Heart right ventricle (tissue), 16 donors: Measurements from ENCODE around the gene HJURP. TPM values are rescaled to one million over a fixed set of nuclear protein-coding genes. Genes with fewer than 3 reads are reported as not detected.

ENCODE experiments used
- ATAC-seq, 8 donors: fragments of 200-7000 bp; cut with Tn5 transposase; one replicate each; pipeline ENCODE4 v1.9.1; 2020; ENCODE audit warnings: mild to moderate bottlenecking in 8 of 8, moderate library complexity in 8 of 8, moderate number of reproducible peaks in 1 of 8
- DNase-seq, 2 donors: peaks; one replicate each; pipeline ENCODE4 v3.0.0-alpha.2; 2020
- H3K27ac ChIP-seq, 10 donors: fragments of 200-600 bp; sonication (generic) in 2 of 10; one replicate each; pipeline versions ENCODE4 v1.5.0 to v1.8.0; 2020 to 2022; ENCODE audit warnings: mild to moderate bottlenecking in 3 of 10
- H3K27me3 ChIP-seq, 7 donors: fragments of 200-600 bp; one replicate each; pipeline ENCODE4 v1.8.0; 2021 to 2022; ENCODE audit warnings: mild to moderate bottlenecking in 2 of 7
- H3K36me3 ChIP-seq, 9 donors: fragments of 200-600 bp; sonication (generic) in 1 of 9; one replicate each; pipeline versions ENCODE4 v1.5.0 to v1.8.0; 2020 to 2022; ENCODE audit warnings: mild to moderate bottlenecking in 2 of 9
- H3K4me1 ChIP-seq, 9 donors: fragments of 200-600 bp; sonication (generic) in 1 of 9; one replicate each; pipeline versions ENCODE4 v1.5.0 to v1.8.0; 2020 to 2022; ENCODE audit warnings: mild to moderate bottlenecking in 4 of 9
- H3K4me3 ChIP-seq, 10 donors: fragments of 200-600 bp; sonication (generic) in 2 of 10; one replicate each; pipeline versions ENCODE4 v1.5.0 to v1.8.0; 2020 to 2022; ENCODE audit warnings: mild to moderate bottlenecking in 7 of 10, moderate library complexity in 2 of 10
- H3K9me3 ChIP-seq, 11 donors: fragments of 200-600 bp in 10 of 11; sonication (generic) in 2 of 11; one replicate each; pipeline versions ENCODE4 v1.5.0 to v1.8.0; 2013 to 2022; ENCODE audit warnings: mild to moderate bottlenecking in 2 of 11, control low read depth in 1 of 11, moderate library complexity in 1 of 11
- CTCF ChIP-seq, 9 donors: fragments of 200-600 bp; sonication (generic) in 2 of 9; IDR thresholded peaks; one replicate each; pipeline versions ENCODE4 v1.5.0 to v1.8.0; 2021 to 2022; ENCODE audit warnings: antibody characterized with exemption in 9 of 9, mild to moderate bottlenecking in 5 of 9, moderate library complexity in 1 of 9
- WGBS, 2 donors: extraction: QIAGEN DNeasy Blood & Tissue Kit; methylation state at CpG; one replicate each; pipeline ENCODE4 v1.1.7; 2013; ENCODE audit warnings: inconsistent platforms in 1 of 2; 5-methylcytosine and 5-hydroxymethylcytosine counted together
- intact Hi-C, 10 donors: fragments of 100-400 bp; cut with DNase I; formaldehyde crosslinking; loops; one replicate each; pipeline versions ENCODE4 v1.11.1 to v1.14.2; 2022
- polyA plus RNA-seq, 2 donors: library from polyadenylated mRNA; stranded (reverse); fragments of 200-250 nt; gene quantifications; one replicate each; pipeline ENCODE4 v1.2.3, GENCODE V29; 2013
- total RNA-seq, 10 donors: library from RNA; stranded (reverse); fragmentation: NEBNext Ultra II Directional in 3 of 10; extraction: Animal tissue kit (Norgen Biotek cat#: 25700) in 3 of 10; gene quantifications; one replicate each; pipeline versions ENCODE4 v1.2.1 to v1.2.4, GENCODE V29; 2021 to 2023
- donor health status: Arrhythmogenic right ventricular cardiomyopathy.
- donor health status: ischemic (EF 13 %, LVEDD 7.1; RV severe dilation, severe dysfunction).
- donor health status: healthy with polysubstance abuse.
- donor health status: DM: no; HTN: yes; CAD: no.
- donor health status: DM: no; HTN: no; CAD: no.
- donor health status: ischemic (EF 25% LVEDD 6.9; RV normal size, moderate dysfunction).
- donor health status: ischemic (EF 25% LVEDD 5.7; RV mildly dilated, moderate dysfunction).
- donor health status: healthy.
- donor health status: DM: yes; HTN: yes; CAD: no.
- donor health status: Ischemic cardiomyopathy.
- donor health status: ischemic (EF 35%, LVEDD 5.7; RV mildly dilated, moderate dysfunction).
- donor health status: nonischemic (EF 11% LVEDD 7.7; RV severe dilation, severe dysfunction).
- donor health status: DM: yes; HTN: yes; CAD: no.
- donor health status: PGD.
- donor health status: ischemic (EF 29% LVEDD 5.4; RV normal size, mild dysfunction).
- donor health status: nonischemic (EF 23%, LVEDD 6.1; RV moderate dilation, normal function).

Gene HJURP
- total and polyA plus RNA-seq, 12 donors = 0.22 to 2.9 (median 0.44) TPM; not detected in 4

GRCh38 chr2:233837694-233838229 is 16.6 kb downstream of the HJURP start:
- no peaks in the 10 kb centered on the region for H3K4me1 ChIP-seq
- no peak for TF ChIP-seq CTCF (IDR thresholded peaks at IDR 0.05)
- no peaks in the 10 kb centered on the region for H3K9me3 ChIP-seq
- H3K27ac ChIP-seq = no peak overlapping the region
- 78 to 86% methylated on average over 9 of the region's 9 CpGs for WGBS, 2 donors
- peaks cover 0 to 87% (median 0%) of the 10 kb centered on the region in 9 donors for H3K36me3 ChIP-seq
- DNase-seq (no peak), ATAC-seq (no peak)
- intact Hi-C loops = no loop called here
- H3K4me3 ChIP-seq = no peak overlapping the region
- no peaks in the 10 kb centered on the region for H3K27me3 ChIP-seq

- Histone ChIP-seq H3K27me3 (no peaks in the 10 kb centered on the region), H3K36me3 (peaks cover 0 to 73% (median 0%) of the 10 kb centered on the region in 9 donors), H3K27ac (no peak overlapping the region), H3K4me1 (no peaks in the 10 kb centered on the region), H3K9me3 (no peaks in the 10 kb centered on the region), H3K4me3 (no peak overlapping the region)
- ATAC-seq (no peak), DNase-seq (no peak)
- WGBS, 2 donors = 97 to 98% methylated on average over 7 of the region's 7 CpGs
- no peak for TF ChIP-seq CTCF (IDR thresholded peaks at IDR 0.05)
- intact Hi-C loops = no loop called here
These were observed 18.0 kb downstream of the HJURP start for GRCh38 chr2:233836359-233836758.

- intact Hi-C loops = no loop called here
- H3K9me3 ChIP-seq = no peaks in the 10 kb centered on the region
- peaks cover 0 to 65% (median 0%) of the 10 kb centered on the region in 9 donors for H3K36me3 ChIP-seq
- no peak for TF ChIP-seq CTCF (IDR thresholded peaks at IDR 0.05)
- no peaks in the 10 kb centered on the region for H3K27me3 ChIP-seq
- WGBS, 2 donors = 86 to 88% methylated on average over 14 of the region's 14 CpGs
- H3K27ac ChIP-seq = no peak overlapping the region
- no peak for ATAC-seq
- DNase-seq = no peak
- H3K4me3 ChIP-seq = no peak overlapping the region
- no peaks in the 10 kb centered on the region for H3K4me1 ChIP-seq
These were observed 18.8 kb downstream of the HJURP start for GRCh38 chr2:233835230-233836186.

- intact Hi-C loops = no loop called here
- Histone ChIP-seq H3K9me3 (no peaks in the 10 kb centered on the region), H3K4me1 (no peaks in the 10 kb centered on the region), H3K4me3 (no peak overlapping the region), H3K27me3 (peaks cover 0 to 9% (median 0%) of the 10 kb centered on the region in 7 donors), H3K36me3 (peaks cover 0 to 44% (median 0%) of the 10 kb centered on the region in 9 donors), H3K27ac (no peak overlapping the region)
- ATAC-seq (no peak), DNase-seq (no peak)
- TF ChIP-seq CTCF (IDR thresholded peaks at IDR 0.05) = no peak
- WGBS, 2 donors = 57 to 62% methylated on average over 10 of the region's 10 CpGs
These were observed 21.0 kb downstream of the HJURP start for GRCh38 chr2:233833345-233833744.
